GM10847 (cell line): ENCODE data around the gene IL4I1.

Experiments used
- POLR2A ChIP-seq: IDR thresholded peaks from 2 replicates; pipeline ENCODE4 v1.6.1; 2011; ENCODE audit not compliant: insufficient read length; ENCODE audit errors: extremely low read depth

IL4I1 gene, protein sequence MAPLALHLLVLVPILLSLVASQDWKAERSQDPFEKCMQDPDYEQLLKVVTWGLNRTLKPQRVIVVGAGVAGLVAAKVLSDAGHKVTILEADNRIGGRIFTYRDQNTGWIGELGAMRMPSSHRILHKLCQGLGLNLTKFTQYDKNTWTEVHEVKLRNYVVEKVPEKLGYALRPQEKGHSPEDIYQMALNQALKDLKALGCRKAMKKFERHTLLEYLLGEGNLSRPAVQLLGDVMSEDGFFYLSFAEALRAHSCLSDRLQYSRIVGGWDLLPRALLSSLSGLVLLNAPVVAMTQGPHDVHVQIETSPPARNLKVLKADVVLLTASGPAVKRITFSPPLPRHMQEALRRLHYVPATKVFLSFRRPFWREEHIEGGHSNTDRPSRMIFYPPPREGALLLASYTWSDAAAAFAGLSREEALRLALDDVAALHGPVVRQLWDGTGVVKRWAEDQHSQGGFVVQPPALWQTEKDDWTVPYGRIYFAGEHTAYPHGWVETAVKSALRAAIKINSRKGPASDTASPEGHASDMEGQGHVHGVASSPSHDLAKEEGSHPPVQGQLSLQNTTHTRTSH

DNA sequence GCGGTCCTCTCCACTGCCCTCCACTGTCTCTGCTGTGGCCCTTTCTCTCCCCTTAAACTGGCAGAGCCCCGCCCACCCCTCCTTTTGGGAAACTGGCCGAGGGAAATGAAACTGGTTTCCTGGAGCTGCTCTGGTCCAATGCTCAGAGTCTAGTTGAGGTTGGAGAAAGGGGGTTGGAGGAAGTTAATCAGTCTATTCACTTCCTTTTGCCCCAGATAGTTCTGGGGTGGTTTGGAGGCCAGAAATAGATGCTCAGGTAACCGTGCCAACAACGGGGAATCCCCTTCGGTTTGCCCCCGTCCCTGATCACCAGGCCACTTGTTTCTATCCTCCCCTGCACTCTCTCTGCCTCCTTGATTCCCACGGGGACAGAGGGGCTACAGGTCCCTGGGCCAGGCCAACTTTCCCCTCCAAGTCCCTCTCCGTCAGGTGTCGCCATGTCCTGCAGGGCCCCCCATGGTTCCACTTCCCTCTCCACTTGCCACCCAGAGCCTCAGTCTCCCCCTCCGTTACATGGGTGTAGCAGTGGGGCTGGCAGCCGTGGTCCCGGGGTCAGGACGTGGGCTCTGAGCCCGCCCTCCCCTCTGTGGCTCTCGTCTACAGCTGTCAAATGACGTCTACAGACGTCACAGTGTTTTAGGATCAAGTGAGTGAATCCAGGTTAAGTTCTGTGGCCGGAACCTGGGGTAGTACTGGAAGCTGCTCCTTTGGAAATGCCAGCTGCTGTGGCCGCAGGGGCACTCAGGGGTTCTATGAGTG lies at the start of gene IL4I1:
Gene IL4I1 (minus strand): TSS at position 25 of the 759 bp plus-strand sequence. CDS start 727 bp downstream, outside the sequence.
- peak; percentile 4 for TF ChIP-seq POLR2A

DNA sequence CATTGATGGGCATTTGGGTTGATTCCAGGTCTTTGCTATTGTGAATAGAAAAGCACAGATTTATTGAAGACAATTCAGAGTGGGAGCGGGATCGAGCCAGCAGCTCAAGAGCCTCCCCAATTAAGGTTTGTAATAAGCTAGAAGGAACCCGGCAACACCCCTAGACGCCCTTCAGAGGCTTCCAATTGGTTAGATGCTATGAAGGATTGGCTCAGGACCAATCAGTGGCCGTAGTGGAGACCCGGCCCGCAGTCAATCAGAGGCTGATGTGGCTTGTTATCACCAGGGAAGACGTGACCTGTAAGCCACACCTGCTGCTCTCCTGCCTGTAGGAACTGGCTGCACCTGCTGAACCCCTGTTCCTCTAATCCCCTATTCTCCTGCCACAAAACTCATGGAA lies 49.7 kb upstream of the IL4I1 start:
- TF ChIP-seq POLR2A = no peak

DNA sequence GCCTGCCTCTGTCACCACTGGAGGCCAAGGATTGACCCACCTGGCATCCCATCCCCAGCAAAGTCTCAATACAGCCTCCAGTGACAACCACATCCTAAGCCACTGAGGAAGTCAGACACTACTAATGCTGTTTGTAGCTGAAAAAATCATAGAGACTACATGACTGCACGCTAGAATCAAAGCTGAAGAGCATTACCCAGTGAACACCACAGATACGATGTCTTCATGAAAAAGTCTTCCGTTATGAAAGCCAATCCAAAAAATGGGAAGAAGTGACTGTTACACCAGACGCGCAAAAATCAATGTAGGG lies 43.8 kb upstream of the IL4I1 start:
- no peak for TF ChIP-seq POLR2A

DNA sequence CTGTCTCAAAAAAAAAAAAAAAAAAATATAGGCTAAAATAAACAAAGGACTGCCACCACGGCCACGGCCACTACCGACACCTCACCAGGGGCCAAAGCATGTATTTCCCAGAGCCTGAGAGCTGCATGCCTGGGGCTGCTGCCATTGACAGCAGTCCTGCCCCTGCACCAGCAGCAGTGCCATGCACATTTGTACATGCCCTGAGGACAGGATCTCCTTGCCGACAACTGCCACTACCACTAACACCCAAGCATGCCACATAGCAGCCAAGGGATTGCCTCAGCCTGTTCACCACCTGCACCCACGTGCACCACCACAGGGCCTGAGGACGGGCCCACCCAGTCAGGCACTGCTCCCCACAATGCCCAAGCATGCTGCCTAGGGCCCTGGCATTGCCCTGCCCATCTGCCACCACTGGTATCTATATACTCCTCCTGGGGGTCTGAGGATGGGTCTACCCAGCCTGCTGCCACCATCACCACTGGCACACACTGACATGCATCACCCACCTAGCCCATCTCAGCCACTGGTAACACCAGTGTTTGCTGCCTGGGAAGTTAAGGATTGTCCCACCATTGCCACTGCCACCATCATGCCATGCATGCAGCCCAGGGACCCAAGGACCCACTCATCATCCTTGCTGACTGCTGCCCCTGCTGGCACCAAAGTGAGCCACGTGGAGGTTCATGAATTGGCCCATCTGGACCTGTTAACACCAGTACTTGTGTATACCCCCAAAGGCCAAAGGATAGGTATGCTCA lies 43.2 kb upstream of the IL4I1 start:
- no peak for TF ChIP-seq POLR2A

DNA sequence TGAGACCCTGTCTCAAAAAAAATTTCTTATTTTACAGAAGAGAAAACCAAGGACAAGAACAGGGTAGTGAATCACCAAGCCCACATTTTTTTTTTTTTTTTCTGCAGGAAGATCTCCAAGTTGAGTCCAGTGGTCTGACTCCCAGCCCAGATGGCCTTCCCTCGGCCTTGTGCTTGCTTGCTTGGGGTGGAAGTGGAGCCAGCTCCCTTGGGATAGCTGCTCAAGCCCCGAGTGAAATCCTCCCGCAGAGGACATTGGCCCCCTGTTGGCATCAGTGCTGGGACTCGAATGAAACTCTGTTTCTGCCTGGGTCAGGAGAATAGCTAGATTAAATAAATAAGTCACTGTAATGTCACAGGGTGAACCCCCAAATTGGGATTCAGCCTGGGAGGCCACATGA lies 42.0 kb upstream of the IL4I1 start:
- TF ChIP-seq POLR2A = no peak

DNA sequence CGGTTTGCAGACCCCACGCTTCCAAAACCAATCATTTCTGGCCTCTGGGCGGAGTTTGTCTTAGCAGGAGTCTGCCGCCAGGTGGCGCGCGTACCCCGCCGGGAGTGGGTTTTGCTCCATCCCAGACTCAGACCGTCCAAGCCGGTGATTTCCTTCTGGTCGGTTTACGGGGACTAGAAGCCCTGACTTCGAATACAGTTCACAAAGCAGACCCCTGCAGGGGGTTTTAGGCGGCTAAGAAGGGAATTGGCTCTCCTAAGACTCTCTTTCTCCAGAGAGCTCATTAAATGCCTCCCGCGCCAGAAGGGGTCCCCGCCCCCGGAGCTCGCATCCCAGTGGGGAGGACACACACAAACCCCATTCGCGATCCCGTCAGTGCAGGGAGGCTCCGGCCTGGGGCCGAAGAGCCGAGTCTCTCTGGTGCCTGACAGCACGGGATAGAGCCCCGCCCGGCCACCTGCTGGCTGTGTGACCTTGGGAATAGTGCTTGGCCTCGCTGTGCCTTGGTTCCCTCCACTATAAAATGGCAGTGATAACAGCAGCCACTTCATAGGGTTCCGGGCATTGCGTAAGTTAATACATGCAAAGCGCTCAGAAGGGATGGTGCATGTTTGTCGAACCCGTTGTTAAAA lies 41.2 kb upstream of the IL4I1 start:
- TF ChIP-seq POLR2A = no peak

- no peak for TF ChIP-seq POLR2A
Measured at GRCh38 chr19:49936549-49936948, 39.9 kb upstream of the IL4I1 start.

DNA sequence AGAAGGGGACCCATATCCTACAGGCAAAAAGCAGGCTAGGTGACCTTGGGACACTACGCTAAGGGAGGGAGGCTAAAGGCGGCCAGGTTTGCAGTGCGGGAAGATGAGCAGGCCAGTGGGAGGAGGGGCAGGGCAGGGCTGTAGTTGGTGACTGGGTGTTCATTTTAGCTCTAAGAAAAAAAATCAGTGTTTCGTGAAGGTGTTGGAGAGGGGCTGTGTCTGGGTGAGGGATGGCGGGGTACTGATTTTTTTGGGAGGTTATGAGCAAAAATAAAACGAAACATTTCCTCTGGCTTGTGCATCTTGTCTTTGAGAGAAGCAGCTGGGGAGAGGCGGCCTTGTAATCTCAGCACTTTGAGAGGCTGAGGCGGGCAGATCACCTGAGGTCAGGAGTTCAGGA lies 37.0 kb upstream of the IL4I1 start:
- no peak for TF ChIP-seq POLR2A

DNA sequence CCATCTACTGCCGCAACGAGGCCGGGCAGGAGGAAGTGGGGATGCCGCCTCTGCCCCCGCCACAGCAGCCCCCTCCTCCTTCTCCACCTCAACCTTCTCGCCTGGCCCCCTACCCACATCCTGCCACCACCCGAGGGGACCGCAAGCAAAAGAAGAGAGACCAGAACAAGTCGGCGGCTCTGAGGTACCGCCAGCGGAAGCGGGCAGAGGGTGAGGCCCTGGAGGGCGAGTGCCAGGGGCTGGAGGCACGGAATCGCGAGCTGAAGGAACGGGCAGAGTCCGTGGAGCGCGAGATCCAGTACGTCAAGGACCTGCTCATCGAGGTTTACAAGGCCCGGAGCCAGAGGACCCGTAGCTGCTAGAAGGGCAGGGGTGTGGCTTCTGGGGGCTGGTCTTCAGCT lies 36.0 kb upstream of the IL4I1 start:
- no peak for TF ChIP-seq POLR2A

- TF ChIP-seq POLR2A = no peak
Measured at GRCh38 chr19:49932041-49932451, 35.4 kb upstream of the IL4I1 start.

DNA sequence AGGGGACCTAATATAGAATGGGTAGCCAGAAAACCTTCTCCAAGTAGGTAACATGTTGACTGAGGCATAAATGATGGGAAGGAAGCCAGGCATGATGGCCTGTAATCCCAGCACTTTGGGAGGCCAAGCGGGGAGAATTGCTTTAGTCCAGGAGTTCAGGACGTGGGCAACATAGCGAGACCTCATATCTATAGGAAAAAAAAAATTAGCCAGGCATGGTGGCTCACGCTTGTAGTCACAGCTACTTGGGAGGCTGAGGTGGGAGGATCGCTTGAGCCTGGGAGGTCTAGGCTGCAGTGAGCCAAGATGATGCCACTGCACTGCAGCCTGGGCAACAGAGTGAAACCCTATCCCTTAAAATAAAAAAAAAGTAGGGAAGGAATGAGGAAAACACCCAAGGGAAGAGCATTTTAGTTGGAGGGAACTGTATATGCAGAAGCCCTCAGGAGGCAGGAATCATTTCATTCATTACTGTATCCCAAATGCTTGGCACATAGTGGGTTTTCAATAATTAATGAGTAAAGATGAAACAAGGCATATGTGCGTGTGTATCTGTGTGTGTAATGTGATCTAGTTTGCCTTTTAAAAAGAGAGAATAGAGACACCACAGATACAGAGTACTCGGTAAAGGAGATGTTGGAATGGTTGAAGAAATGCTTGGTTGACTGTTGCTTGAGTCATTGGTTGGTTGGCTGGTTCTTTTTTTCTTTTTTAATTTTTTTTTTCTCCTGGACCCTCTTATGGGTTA lies 34.8 kb upstream of the IL4I1 start:
- TF ChIP-seq POLR2A = no peak

- TF ChIP-seq POLR2A = no peak
Measured at GRCh38 chr19:49930483-49931011, 33.9 kb upstream of the IL4I1 start.

- TF ChIP-seq POLR2A = peak; percentile 98
Measured at GRCh38 chr19:49929611-49930482, 33.2 kb upstream of the IL4I1 start.
